HG02642 (cell line): ENCODE results near the gene MPPED1.

ENCODE experiments used
- ATAC-seq: cut with Tn5 transposase; IDR thresholded peaks from one replicate; pipeline ENCODE4 v1.9.1; 2021; ENCODE audit warnings: mild to moderate bottlenecking; ENCODE audit not compliant: unreplicated experiment, poor library complexity

MPPED1 gene

DNA sequence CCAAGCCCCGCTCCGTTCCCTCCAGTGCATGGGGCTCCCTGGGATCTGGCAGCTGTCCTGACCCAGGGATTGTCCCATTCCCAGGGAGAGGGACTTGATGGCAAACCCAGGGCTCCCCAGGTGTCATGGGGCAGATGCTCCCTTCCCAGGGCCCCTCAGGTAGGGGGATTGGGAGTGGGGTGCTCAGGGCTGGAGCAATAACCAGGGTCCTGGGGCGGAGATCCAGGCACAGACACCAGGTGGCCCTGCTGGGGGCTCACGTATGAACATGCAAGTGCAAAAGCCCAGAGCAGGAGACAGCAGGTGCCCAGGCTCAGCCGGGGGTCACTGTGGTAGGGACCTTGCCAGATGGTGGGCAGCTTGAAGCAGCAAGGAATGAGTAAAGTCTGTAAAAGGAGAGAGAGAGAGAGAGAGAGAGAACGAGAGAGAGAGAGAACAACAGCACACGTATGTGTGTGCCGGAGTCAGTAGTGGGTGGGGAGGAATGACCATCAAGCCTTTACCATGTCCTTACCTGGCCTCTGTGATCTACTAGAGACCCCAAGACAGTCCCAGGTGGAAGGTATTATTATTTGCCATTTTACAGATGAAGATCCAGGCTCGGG lies 19.3 kb upstream of the MPPED1 start:
- ATAC-seq, result no peak

DNA sequence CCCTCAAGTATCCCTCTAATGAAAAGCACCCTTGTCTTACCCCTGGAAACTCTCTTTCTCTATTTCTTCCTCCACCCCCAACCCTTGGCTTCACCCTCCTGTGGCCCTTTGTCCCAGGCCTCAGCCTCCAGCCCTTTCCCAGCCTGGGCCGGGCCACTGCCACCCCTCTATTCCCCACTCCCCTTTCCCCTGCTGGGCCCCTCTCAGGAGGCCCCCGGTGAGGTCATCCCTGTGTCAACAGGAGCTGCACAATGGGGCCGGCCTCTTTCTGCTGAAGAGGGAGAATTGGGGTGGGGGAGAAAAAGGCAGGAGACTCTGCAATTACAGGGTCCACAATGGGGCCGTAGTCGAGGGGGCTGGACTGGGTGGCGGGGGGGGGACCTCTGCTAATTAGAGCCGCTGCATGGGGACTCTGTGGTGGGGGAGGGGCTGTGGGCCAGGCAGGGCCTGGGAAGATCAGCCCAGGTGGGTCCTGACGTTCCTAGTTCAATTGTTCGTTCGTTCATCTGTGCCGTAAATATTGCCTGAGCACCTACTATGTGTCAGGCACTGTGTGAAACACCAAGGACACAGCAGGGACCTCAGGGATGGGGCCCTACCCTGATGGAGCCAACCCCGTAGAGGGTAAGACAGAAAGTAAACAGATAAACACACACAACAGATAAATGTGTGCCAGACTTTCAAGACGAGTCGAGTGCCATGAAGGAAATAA lies 18.5 kb upstream of the MPPED1 start:
- ATAC-seq, result no peak

DNA sequence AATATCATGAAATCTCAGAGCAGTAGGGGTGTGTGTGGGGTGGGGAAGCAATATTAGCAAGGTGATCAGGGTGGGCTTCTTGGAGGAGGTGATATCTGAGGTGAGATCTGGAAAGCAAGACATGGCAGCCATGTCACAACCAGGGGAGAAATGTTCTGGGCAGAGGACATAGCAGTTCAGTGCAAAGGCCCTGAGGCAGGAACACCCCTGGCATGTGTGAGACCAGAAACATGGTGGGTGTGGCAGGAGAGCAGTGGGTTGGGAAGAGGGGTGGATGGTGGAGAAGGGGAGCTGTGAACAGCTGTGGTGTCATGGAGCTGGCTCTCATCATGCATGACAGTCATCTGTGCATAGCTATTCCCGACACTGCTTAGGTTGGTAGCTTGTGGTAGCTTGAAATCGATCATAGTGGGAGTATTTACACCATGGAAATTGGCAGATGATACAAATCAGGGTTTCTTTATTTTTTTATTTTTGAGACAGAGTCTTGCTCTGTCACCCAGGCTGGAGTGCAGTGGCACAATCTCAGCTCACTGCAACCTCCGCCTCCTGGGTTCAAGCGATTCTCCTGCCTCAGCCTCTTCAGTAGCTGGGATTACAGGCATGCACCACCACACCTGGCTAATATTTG lies 17.9 kb upstream of the MPPED1 start:
- ATAC-seq, result no peak

DNA sequence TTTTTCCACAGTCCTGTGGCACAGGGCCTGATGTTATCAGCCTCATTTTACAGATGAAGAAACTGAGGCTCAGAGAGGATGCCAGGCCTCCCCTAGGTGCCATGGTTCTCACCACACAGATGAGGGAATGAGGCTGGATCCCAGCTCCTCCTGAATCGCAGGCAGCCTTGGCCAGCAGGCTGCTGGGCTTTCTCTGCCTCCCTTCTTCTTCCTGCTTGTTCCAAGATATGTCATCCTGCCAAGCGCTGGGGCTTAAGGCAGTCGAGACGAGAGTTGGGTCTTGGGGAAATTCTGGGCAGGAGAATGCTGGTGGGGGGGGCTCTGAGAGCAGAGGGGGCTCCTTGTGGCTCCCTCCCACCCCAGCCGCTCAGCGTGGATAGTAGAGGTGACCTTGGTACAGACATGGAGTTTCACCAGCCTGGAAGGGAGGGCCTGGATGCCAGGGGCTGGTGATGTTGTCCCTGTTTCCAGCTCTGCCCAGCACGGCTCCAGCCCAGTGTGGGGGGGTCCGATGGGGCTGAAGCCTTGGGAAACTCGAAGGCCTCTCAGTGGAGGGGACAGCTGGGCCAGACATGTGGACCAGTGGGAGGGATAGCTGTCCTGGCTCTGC lies 16.6 kb upstream of the MPPED1 start:
- no peak for ATAC-seq

DNA sequence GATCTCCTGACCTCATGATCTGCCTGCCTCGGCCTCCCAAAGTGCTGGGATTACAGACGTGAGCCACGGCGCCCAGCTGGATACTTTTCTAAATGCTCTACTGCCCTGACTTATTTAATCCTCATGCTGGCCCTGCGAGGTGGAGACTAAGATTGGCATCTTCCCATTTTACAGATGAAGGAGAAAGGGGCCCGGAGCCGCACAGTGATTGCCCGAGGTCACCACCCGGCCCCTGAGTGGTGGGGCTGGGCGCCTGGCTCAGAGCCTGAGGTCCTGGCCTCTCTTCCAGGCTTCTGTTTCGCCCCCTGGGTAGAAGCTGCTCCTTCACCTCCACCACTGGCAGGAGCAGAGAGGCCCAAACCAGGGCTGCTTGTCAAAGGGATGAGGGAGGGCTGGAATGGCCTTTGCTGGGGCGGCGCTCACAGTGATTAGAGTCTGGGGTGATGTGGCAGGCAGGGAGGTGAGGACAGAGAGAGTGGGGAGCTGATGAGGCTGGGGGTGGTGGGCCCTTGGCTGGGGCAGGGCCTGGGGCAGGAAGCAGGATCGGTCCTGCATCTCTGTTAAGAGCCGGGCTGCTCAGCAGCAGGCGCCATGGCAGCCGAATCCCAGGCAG lies 15.4 kb upstream of the MPPED1 start:
- no peak for ATAC-seq

DNA sequence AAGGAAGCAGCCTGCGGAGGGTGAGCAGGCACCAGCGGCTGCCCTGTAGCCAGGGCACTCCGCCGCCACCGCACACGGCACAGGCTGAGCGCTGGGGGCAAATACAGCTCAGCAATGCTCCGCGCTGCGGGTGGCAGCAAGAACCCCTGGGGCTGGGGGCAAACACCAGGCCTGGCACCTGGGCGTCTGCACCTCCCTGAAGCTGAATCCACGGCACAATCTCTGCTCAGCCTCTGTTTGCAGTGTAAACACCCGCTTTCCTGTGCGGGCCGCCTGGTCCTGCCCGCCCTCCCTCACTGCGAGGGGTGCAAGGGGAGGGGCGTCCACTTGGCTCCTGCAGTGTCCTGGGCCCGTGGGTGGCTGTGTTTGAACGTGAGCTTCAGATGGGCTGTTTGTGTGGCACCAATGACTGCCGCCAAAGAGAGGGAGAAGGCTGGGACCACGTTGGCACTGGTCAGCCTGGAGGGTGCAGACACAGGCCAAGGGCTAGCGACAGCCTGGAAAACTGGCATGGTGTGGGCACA lies 14.8 kb upstream of the MPPED1 start:
- ATAC-seq, result no peak

DNA sequence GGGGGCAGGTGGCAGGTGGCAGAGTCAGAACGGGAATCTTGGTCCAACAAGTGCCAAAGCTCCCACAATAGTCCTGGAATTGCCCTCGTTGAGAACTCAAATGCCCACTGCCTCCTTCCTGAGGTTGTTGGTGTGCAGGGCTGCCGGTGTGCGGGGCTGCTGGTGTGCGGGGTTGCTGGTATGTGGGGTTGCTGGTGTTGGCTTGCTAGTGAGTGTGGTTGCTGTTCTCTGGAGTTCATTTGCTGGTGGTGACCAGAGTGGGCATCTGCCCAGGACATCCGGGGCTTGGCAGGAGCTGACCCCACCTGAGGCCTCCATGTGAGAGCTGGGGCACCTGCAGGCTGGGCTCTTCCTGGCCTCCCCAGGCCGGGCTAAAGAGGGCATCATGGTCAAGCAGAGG lies 14.0 kb upstream of the MPPED1 start:
- no peak for ATAC-seq

DNA sequence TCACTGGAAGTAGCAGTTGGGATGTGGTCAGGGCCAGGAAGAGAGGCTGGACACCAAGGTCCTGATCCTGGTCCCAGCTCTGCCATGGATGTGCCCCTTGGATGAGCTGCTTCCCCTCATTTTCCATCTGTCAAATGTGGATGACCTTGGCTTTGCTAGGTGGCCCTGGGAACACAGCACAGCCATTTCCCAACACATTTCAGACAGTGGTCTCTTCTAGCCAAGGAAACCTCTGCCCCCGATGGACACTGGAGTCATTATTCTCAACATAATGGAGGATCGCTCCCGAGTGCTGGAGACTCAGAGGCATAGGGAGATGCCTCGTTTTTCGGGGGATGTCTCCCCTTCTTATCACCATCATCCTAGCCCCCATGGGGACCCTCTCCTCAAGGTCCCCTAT lies 13.6 kb upstream of the MPPED1 start:
- ATAC-seq, result no peak

DNA sequence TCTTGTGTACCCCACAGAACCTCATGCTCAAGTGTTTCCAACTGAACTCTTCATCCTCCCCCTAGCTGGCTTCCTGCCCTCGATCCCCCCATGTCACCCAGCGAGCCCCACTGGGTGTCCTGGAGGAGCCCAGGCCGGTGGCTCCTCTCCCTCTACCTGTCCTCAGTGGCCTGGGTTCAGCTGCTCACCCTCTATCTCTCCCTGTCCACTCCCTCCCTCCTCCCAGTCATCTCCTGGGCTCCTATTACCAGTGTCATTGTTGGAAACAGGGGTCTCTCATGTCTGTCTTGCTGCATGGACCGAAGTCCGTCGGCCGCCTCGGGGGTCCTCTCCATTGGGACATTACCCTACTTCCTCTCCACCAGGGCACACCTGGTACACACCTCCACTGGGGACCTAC lies 12.9 kb upstream of the MPPED1 start:
- no peak for ATAC-seq

DNA sequence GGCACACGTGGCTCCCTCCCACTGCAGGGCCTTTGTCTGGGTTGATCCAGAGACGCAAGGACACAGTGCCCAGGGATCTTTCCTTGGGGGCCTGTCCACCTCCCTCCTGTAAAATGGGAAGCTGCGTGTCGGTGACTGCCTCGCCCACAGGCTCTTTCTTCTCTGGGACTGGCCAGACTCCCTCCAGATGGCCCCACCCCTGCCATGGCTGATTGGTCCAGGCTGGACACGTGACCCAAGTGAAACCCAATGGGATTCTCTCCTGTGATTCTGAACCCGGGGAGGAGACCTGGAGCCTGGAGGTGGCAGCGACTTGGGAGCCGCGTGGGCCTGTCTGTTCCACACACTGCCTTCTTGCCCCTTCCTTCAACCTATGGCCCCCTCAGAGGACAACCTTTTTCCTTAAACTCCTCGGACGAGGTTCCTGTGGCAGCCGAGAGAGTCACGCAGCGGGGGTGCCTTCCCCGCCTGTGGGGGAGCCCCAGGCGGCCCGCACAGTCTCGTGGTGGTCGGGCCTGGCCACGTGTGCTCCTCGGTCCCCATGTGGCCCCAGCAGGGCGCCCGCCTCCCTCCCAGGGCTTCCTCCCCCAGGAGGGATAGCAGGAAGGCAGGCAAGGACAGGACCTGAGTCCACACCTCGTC lies 12.4 kb upstream of the MPPED1 start:
- ATAC-seq, result no peak

DNA sequence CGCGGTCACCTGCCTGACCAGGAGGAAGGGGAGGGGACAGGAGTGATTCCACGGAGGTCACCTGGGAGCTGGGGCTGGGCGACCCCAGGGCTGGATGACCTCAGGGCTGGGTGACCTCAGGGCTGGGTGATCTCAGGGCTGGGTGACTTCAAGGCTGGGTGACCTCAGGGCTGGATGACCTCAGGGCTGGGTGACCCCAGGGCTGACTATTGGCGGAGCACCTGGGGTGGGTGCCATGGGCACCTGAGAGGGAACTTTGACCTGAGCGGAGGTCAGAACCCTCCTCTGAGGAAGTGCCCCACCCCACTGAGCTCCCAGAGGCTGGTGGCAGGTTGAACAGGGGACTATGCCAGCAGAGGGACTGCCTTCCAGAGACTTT lies 11.8 kb upstream of the MPPED1 start:
- no peak for ATAC-seq

DNA sequence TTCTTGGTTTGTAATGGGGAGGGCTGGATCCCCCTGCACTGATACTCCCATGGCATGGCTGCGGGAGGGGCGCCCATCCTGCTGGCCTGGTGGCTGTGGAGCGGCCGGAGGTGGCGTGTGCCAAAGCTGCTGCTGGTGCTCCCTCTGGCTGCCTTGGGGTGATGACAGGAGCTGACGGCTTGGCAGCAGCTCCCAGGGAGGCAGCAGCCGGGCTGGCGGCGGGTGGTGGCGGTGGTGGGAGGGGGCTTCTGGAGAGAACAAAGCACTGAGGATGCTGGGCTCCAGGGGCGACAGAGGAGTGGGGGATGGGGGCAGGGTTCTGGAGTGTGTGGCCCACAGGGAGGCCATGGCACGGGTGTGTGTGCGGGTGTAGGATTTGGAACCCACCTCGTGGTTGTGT lies 11.4 kb upstream of the MPPED1 start:
- no peak for ATAC-seq

DNA sequence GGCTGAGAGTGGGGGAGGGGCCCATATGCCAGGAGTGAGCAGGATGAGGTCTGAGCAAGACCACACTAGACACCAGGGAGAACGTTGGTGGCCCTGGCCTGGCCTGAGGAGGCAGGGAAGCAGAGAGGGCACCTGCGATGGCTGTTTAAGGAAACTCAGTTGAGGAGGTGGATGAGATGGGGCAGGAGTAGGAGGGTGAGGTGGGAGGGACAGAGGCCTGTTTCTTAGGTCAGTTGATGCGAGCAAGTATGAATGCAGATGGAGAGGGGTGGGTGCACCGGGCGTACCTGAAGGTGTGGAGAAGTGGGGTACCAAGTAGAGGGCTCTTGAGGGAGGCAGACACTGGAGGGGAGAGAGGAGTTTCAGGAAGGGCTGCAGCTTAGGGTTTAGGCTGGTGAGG lies 10.6 kb upstream of the MPPED1 start:
- no peak for ATAC-seq

DNA sequence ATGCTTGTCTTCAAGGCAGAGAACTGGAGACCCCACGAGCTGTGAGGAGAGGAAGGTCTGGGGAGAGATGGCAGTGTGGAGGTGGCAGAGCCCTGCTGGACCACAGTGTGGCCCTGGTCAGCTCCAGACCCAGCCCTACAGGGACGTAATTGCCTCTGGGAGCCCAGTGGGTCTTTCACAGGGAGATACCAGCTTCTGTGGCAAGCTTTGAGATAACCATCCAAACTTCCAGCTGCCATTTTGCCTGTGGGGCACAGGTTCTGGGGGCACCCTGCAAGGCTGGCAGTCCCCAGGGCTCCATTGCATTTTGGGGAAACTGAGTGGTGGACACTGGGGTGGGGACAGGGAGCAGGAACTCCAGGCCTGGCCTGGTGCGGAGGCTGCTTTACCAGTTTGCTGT lies 10.2 kb upstream of the MPPED1 start:
- no peak for ATAC-seq

DNA sequence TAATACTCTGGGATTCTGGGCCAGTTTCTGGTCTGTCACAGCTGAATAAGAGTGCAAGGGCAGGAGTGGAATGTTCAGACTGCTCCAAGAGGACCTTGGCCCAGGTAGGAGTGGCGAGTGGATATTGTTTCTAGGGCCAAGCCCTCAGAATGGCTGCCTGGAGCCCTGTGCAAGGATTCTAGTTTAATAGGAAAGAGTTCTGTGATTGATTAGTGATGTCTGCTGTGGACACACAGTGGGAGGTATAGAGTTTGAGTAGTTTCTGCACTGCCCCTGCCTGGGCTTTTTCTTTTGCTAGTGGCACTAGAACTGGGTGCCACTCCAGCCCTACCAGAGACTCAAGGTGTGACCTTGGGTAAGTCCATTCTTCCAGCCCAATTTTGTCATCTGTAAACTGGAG lies 9.7 kb upstream of the MPPED1 start:
- ATAC-seq, result no peak

DNA sequence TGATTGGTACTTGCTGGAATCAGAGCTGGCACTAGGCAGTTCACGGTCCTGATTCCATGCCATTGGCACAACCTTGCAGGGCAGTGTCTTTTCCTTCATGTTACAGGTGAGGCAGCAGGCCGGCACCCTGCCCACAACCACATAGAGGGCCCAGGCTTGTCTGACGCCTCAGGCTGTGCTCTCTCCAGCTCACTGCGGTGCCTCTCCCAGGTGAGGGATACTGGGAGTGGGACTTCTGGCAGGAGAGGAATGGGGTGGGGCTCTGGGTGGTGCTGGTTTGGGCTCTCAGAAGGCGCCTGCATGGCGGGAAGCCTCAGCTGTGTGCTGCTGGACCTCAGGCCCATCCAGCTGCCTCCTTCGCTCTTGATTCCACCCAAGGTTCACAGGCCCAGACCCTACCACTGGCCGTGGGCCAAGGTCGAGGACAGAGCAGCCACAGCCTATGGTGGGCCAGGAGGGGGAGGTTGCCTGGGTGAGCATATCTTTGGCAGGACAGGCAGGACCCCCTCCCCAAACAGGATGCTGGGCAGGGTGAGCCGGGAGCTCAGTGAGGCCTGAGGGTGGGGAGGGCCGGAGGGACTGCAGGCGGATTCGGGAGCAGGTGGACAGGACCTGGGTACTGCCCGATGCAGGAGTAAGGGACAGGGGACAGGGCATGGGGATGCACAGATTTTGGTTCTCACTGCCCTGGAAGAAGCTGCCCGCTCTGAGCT lies 7.0 kb upstream of the MPPED1 start:
- no peak for ATAC-seq

DNA sequence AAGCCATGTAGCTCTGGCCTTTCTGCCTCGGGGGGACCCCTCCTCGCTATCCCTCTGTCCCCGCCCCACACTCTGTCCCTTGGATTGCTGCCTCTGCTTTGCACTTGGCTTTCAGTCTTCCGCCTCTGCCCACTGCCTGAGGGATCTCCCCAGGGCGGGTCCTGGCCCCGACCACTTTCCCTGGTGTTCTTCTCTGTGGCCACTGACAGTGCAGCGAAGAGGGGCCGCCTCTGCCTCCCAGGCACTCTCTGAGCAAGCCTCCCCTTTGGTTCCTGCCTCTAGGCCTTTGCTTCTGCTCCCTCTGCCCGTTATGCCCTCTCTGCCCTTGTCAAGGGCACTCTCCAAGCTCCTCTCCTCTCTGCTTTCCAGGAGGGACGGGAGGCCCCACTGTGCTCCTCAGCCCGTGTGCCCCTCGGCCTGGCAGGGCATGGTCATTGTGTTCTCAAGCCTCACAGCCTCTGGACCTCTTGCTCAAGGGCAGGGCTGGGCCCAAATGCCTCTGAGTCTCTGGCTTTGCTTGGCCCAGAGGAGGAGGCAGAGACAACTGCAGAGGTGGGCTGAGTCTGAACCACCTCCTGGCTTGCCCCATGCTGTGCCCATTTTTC lies 5.5 kb upstream of the MPPED1 start:
- ATAC-seq, result no peak

DNA sequence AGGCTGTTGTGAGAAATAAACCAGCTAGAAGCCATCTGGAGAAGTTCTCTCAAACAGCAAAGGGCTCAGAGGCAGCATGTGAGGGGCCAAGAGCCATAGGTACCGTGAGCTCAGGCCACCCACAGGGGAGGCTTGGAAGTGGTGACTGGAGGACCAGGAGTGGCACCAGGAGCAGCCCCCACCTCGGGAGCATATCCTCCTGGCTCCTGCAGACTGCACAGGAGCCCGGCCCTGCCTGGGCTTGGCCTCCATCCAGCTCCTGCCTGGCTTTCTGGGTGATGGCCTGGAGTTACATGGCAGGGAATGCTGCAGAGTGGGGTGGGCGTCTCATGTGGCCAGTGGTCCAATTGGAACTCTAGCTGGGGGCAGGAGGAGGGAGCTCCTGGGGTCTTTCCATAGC lies 4.2 kb upstream of the MPPED1 start:
- no peak for ATAC-seq

DNA sequence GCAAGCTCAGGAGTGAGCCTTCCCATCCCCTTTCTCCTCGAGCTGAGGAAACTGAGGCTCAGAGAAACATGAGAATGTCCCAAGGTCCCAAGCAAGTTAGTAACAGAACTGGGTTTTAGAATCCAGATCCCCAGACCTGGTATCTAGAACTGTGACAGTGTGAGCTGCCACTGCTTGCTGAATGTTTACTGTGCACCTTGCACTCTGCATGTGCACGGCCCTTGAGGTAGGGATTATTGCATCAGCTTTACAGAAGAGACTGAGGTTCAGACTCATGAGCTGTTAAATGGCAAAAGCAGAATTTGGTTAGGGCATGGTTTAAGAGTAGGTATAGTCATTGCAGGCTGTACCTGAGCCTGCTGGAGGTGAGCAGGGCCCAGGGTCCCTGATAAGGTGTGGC lies 3.8 kb upstream of the MPPED1 start:
- no peak for ATAC-seq
